SK-N-MC (cell line): ENCODE results near the gene SWSAP1.

Experiments used
- EZH2 ChIP-seq: fragments of 200-600 bp; sonication (generic); IDR thresholded peaks from one replicate; pipeline ENCODE4 v1.6.1; 2017; ENCODE audit warnings: antibody characterized with exemption
- POLR2AphosphoS5 ChIP-seq: IDR thresholded peaks from 2 replicates; pipeline ENCODE4 v1.6.1; 2012; ENCODE audit warnings: mild to moderate bottlenecking, low read depth, low read length, borderline replicate concordance

DNA sequence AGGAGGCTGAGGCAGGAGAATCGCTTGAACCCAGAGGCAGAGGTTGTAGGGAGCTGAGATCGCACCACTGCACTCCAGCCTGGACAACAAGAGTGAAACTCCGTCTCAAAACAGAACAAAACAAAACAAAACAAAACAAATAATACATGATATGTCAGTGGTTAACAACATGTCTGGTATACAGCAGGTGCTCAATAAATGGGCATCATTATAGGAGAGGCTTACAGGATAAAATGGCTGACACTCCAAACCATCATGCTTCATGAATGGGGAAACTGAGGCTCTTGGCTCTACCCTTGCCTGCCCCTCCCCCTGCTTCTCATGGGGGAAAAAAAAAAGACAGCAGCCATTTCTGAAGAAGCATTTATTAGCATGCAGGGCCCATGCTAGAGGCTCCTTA lies 32.0 kb upstream of the SWSAP1 start:
- TF ChIP-seq EZH2 (no peak), POLR2AphosphoS5 (no peak)
